NCI-H1048 (cell line): ENCODE measurements around the gene ATP11A.
"Not testable (repeated sequence)": the region's sequence is repeated elsewhere in the genome, so short reads cannot be mapped to it uniquely, and the experiment has no call there.

ENCODE experiments used
- DNase-seq: peaks from one replicate; lab custom pipeline; 2025; lab: John Stamatoyannopoulos, UW

The ATP11A gene

GRCh38 chr13:112692586-112692985 is 2.7 kb downstream of the ATP11A start:
- DNase-seq = no peak

- no peak for DNase-seq
These were observed 4.1 kb downstream of the ATP11A start for GRCh38 chr13:112693831-112694497.

GRCh38 chr13:112695121-112695520 is 5.3 kb downstream of the ATP11A start:
- DNase-seq = no peak

- no peak for DNase-seq
These were observed 6.4 kb downstream of the ATP11A start for GRCh38 chr13:112696001-112696868.

- no peak for DNase-seq
These were observed 7.1 kb downstream of the ATP11A start for GRCh38 chr13:112696869-112697465.

GRCh38 chr13:112697756-112698655 is 8.2 kb downstream of the ATP11A start:
- no peak for DNase-seq

GRCh38 chr13:112699322-112699918 is 9.6 kb downstream of the ATP11A start:
- DNase-seq = no peak

GRCh38 chr13:112700291-112701060 is 10.6 kb downstream of the ATP11A start:
- no peak for DNase-seq

GRCh38 chr13:112702341-112702985 is 12.6 kb downstream of the ATP11A start:
- DNase-seq = no peak

- DNase-seq = no peak
These were observed 13.1 kb downstream of the ATP11A start for GRCh38 chr13:112702986-112703379.

GRCh38 chr13:112703449-112704284 is 13.8 kb downstream of the ATP11A start:
- DNase-seq = no peak

- DNase-seq = no peak
These were observed 14.7 kb downstream of the ATP11A start for GRCh38 chr13:112704308-112705145.

- no peak for DNase-seq
These were observed 15.4 kb downstream of the ATP11A start for GRCh38 chr13:112705286-112705685.

- no peak for DNase-seq
These were observed 16.3 kb downstream of the ATP11A start for GRCh38 chr13:112706171-112706570.

GRCh38 chr13:112708560-112709240 is 18.9 kb downstream of the ATP11A start:
- DNase-seq = no peak

GRCh38 chr13:112709316-112709715 is 19.5 kb downstream of the ATP11A start:
- DNase-seq = not testable (repeated sequence)
